OCI-LY7 (cell line): ENCODE measurements around the gene SLCO1A2. TPM values are rescaled to one million over a fixed set of nuclear protein-coding genes. Genes with fewer than 3 reads are reported as not detected.

ENCODE experiments used
- BruUV-seq: library from RNA; stranded (reverse); fragments of 400-500 nt; replicated peaks from 2 replicates; lab custom pipeline; 2021; lab: Mats Ljungman, UMichigan
- CTCF ChIA-PET: fragments of 300-600 bp; sonication (Branson Sonifier 250); formaldehyde crosslinking; loops from one replicate; lab custom pipeline; 2022; ENCODE audit warnings: antibody characterized with exemption; ENCODE audit not compliant: unreplicated experiment; lab: Charles Lee
- POLR2A ChIA-PET: fragments of 300-600 bp; sonication (Branson Sonifier 250); formaldehyde crosslinking; loops from one replicate; lab custom pipeline; 2022; ENCODE audit warnings: antibody characterized with exemption; lab: Charles Lee
- DNase-seq: peaks from one replicate; pipeline ENCODE4 v3.0.0-alpha.2; 2015; ENCODE audit warnings: low spot score
- H2AFZ ChIP-seq: fragments of 200-600 bp; sonication (generic), shearing (Covaris generic); 2 replicates; pipeline ENCODE4 v1.6.1; 2014; ENCODE audit warnings: mild to moderate bottlenecking, antibody characterized with exemption, low read length, moderate library complexity
- H3K27ac ChIP-seq: fragments of 200-600 bp; sonication (generic); 2 replicates; pipeline ENCODE4 v1.5.1; 2014; ENCODE audit warnings: mixed run types, low read depth, mild to moderate bottlenecking, moderate library complexity, low read length, inconsistent platforms; ENCODE audit not compliant: poor library complexity, severe bottlenecking
- H3K36me3 ChIP-seq: fragments of 200-600 bp; sonication (generic); 2 replicates; pipeline ENCODE4 v1.6.1; 2014; ENCODE audit warnings: mild to moderate bottlenecking, antibody characterized with exemption, low read length, moderate library complexity, mixed read lengths; ENCODE audit not compliant: insufficient read depth
- H3K4me1 ChIP-seq: fragments of 200-600 bp; sonication (generic); 2 replicates; pipeline ENCODE4 v1.5.1; 2014; ENCODE audit warnings: mild to moderate bottlenecking, low read length; ENCODE audit not compliant: insufficient read depth, poor library complexity, severe bottlenecking
- H3K4me2 ChIP-seq: fragments of 200-600 bp; sonication (generic); 2 replicates; pipeline ENCODE4 v1.6.1; 2014; ENCODE audit warnings: mild to moderate bottlenecking, low read length
- H3K4me3 ChIP-seq: fragments of 200-600 bp; sonication (generic); 2 replicates; pipeline ENCODE4 v1.5.1; 2014; ENCODE audit warnings: mild to moderate bottlenecking, low read depth, low read length; ENCODE audit not compliant: poor library complexity, severe bottlenecking
- H3K79me2 ChIP-seq: fragments of 200-600 bp; sonication (generic); 2 replicates; pipeline ENCODE4 v1.6.1; 2016; ENCODE audit warnings: low read depth, mild to moderate bottlenecking, low read length, moderate library complexity, mixed read lengths; ENCODE audit not compliant: insufficient read depth
- H3K9me2 ChIP-seq: fragments of 200-600 bp; sonication (generic); 2 replicates; pipeline ENCODE4 v1.6.1; 2016; ENCODE audit warnings: mild to moderate bottlenecking, low read length, mixed read lengths; ENCODE audit not compliant: insufficient read depth
- H3K9me3 ChIP-seq: fragments of 200-600 bp; sonication (generic); 2 replicates; pipeline ENCODE4 v1.6.1; 2014; ENCODE audit warnings: mild to moderate bottlenecking, mixed run types, low read length, mixed read lengths
- H4K20me1 ChIP-seq: fragments of 200-600 bp; sonication (generic); 2 replicates; pipeline ENCODE4 v1.6.1; 2014; ENCODE audit warnings: mild to moderate bottlenecking, antibody characterized with exemption, low read length, moderate library complexity, mixed read lengths; ENCODE audit not compliant: insufficient read depth
- CTCF ChIP-seq: fragments of 200-600 bp; sonication (generic); conservative IDR thresholded peaks from 2 replicates; pipeline ENCODE4 v1.5.1; 2014; ENCODE audit warnings: mild to moderate bottlenecking, antibody characterized with exemption, low read length, moderate library complexity, mixed read lengths
- EZH2phosphoT487 ChIP-seq: fragments of 200-600 bp; sonication (generic); IDR thresholded peaks from 2 replicates; pipeline ENCODE4 v1.6.1; 2018; ENCODE audit warnings: low read depth, borderline replicate concordance, mild to moderate bottlenecking, mixed run types, antibody characterized with exemption, low read length, moderate library complexity, mixed read lengths
- intact Hi-C: fragments of 100-400 bp; cut with micrococcal nuclease; formaldehyde crosslinking; loops from one replicate; pipeline ENCODE4 v1.10.0; 2022; ENCODE audit not compliant: unreplicated experiment
- total RNA-seq, 2 experiments: library from RNA; depleted of rRNA in 1 of 2; stranded (reverse); fragments of >200 nt in 1 of 2; shearing (Covaris generic) in 1 of 2; gene quantifications; 2 replicates each; pipeline ENCODE4 v1.2.3, GENCODE V29; 2014 to 2022

SLCO1A2 gene
- total RNA-seq, 2 experiments from 2014 or later, result not detected

DNA sequence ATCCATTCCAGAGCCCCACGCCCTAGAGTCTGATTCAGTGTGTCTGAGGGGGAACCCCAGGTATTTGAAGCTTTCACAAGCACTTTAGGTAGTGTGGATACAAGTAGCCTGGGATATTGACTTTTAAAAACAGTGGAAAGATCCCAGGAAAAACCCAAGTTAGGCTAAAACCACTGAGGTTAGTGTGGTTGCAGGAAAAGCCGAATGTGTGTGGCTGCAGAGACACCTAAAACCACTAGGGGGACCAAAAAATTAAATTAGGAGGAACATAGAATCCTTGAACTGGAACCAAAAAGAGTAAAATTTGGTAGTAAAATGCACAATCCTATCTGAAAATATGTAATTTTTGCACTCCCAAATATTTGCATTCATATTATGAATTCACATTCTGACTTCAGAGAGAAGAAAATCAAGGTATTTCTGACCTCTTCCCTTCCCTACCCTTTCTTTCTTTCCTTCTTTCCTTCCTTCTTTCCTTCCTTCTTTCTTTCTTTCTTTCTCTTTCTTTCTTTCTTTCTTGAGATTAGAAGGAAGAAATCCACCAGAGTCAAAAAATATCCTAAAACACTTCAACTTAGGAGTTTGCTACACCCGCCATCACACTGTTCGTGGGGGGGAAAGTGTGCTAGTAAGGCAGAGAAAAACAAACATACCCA is 37.8 kb downstream of the SLCO1A2 start:
- H3K4me3 ChIP-seq, result no peak overlapping the region
- no peaks in the 10 kb centered on the region for H3K79me2 ChIP-seq
- peak; percentile 25 for DNase-seq
- H4K20me1 ChIP-seq, result no peaks in the 10 kb centered on the region
- H3K4me1 ChIP-seq, result no peaks in the 10 kb centered on the region
- POLR2A ChIA-PET, result no interaction called here
- H3K27ac ChIP-seq, result no peak overlapping the region
- BruUV-seq, result no TSS peak
- H3K4me2 ChIP-seq, result no peak overlapping the region
- TF ChIP-seq EZH2phosphoT487, result no peak
- peak; percentile 84 for TF ChIP-seq CTCF
- no peak overlapping the region for H2AFZ ChIP-seq
- no peaks in the 10 kb centered on the region for H3K36me3 ChIP-seq
- no peaks in the 10 kb centered on the region for H3K9me3 ChIP-seq
- intact Hi-C loops, result no loop called here
- CTCF ChIA-PET, result no interaction called here
- no peaks in the 10 kb centered on the region for H3K9me2 ChIP-seq

- Histone ChIP-seq H3K27ac (no peak overlapping the region), H3K9me3 (no peaks in the 10 kb centered on the region), H3K4me2 (no peak overlapping the region), H2AFZ (no peak overlapping the region), H3K79me2 (no peaks in the 10 kb centered on the region), H3K9me2 (no peaks in the 10 kb centered on the region), H3K4me1 (no peaks in the 10 kb centered on the region), H3K4me3 (no peak overlapping the region), H3K36me3 (no peaks in the 10 kb centered on the region), H4K20me1 (no peaks in the 10 kb centered on the region)
- intact Hi-C loops, result no loop called here
- TF ChIP-seq CTCF (no peak), EZH2phosphoT487 (no peak)
- ChIA-PET POLR2A (no interaction called here), CTCF (no interaction called here)
- no peak for DNase-seq
- no TSS peak for BruUV-seq
These were observed 38.4 kb downstream of the SLCO1A2 start for GRCh38 chr12:21296348-21296747.

GRCh38 chr12:21294176-21294575 is 40.5 kb downstream of the SLCO1A2 start:
- Histone ChIP-seq H3K9me2 (no peaks in the 10 kb centered on the region), H3K79me2 (no peaks in the 10 kb centered on the region), H4K20me1 (no peaks in the 10 kb centered on the region), H3K36me3 (no peaks in the 10 kb centered on the region), H3K4me3 (no peak overlapping the region), H3K9me3 (no peaks in the 10 kb centered on the region), H3K4me1 (no peaks in the 10 kb centered on the region), H3K27ac (no peak overlapping the region), H3K4me2 (no peak overlapping the region), H2AFZ (no peak overlapping the region)
- DNase-seq, result no peak
- intact Hi-C loops, result no loop called here
- POLR2A ChIA-PET, result interaction anchor here (0.6 kb wide), 2 partner anchors 249 to 732 kb away, joined by 3 read pairs; no protein-coding TSS in a partner anchor
- CTCF ChIA-PET, result no interaction called here
- no TSS peak for BruUV-seq
- no peak for TF ChIP-seq CTCF
- no peak for TF ChIP-seq EZH2phosphoT487
